ENCODE results near the gene ATP2A3.

The ATP2A3 gene

DNA sequence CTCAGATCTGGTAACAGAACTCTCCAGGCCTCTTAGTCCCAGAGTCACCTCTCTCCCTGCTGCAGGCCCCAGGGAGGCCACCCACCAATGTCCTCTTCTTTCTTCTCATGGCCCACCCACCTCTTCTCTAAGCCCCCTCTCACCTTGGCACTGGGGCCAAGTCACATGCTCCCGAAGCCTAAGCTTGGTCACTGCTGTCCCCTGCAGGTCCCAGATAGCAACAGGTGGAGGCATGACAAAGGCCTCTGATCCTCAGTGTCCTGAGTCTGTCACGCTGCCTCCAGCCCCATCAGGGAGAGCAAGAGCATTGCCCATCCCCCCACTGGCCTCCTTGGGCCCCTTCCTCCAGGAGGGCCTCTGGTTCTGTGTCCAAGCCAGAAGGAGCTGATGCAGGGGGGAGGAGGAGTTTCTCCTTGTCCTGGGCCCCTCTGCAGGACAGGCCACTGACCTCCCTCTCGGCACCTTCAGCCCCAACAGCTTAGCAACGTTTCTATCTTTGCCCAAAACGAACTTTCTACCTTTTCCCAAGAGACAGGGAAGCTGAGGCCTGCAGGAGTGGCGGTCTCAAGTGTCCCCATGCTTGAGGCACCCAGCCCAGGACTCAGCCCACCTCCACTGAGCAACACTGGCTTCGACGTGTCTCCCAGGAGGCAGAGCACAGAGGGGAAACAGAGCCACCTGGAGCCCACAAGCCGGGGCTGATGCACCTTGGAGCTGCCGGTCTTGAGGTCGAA is 56.6 kb downstream of the ATP2A3 start:
- no peak for DNase-seq

DNA sequence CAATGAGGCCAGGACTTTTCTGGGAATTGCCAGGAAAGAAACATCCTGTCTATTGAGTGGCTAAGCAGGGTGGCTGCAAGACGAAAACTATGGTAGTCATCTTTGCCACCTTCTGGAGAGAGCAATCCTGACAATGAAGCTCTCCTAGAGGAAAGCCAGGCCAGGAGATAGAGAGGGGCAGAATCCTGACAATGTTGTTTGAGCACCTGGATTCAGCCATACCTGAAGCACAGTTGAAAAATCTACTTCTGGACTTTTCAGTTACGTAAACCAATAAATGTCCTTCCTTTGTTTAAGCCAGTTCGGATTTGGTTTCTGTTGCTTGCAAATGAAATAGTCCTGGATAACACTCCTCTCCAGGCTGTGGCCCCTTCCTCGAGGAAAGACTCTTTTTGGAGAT is 57.4 kb downstream of the ATP2A3 start:
- no peak for DNase-seq

DNA sequence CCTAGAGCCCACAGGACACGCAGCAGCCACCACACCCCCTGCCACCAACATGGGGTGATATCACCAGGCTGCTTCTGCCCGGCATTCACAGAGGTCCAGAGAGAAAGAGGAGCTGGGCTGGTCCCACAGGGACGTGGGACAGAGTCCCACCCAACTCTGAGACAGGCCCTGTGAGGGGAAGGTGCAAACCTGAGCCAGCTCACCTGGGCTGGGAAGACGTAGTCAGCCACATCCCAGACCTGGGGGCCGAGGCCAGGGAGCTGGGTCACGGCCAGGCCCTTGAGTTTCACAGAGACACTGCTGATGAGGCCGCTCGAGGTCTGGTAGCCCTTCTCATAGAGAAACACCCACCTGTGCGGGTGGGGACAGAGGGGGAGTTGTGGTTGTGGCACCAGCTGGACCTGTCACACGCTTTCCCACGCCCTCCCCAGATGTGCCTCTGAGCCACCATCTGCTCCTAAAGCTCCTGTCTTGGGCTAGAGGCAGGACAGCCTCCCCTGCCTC is 59.2 kb downstream of the ATP2A3 start:
- no peak for DNase-seq

DNA sequence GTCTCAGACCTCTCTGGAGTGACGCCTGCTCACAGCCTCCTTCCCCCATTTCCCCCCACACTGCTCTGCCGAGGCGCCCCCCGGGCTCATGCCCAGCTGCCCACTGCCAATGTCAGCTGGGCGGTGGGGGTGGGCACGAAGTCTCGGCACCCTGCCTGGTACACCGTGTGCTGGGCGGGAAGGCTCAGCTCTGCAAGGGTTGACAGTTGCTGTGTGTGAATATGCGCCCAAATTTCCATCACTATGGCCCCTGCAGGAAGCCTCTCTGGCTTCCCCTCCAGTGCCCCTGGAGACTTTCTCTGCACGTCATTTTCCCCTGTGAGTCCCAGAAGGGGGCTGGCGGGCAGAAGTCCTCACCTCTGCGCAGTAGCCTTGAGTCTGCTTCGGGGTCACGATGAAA is 59.7 kb downstream of the ATP2A3 start:
- no peak for DNase-seq

DNA sequence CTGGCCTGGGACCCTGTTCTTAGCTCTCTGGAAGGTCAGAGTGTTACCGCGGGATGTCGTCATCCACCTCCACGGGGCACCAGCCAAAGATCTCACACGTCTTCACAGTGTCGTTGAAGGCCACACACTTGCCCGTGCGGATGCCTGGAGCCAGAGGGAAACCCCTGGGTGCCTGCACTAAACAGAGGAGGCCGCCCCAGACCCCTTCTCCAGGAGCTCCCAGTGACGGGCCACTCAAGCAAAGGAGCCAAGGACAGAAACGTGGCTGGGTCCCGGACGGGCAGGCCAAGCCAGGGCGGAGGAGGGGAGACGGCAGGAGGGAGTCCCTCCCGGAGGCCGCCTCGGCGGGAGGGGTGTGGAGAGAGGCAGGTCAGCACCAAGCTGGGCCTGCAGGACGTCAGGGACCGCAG is 60.4 kb downstream of the ATP2A3 start:
- no peak for DNase-seq

DNA sequence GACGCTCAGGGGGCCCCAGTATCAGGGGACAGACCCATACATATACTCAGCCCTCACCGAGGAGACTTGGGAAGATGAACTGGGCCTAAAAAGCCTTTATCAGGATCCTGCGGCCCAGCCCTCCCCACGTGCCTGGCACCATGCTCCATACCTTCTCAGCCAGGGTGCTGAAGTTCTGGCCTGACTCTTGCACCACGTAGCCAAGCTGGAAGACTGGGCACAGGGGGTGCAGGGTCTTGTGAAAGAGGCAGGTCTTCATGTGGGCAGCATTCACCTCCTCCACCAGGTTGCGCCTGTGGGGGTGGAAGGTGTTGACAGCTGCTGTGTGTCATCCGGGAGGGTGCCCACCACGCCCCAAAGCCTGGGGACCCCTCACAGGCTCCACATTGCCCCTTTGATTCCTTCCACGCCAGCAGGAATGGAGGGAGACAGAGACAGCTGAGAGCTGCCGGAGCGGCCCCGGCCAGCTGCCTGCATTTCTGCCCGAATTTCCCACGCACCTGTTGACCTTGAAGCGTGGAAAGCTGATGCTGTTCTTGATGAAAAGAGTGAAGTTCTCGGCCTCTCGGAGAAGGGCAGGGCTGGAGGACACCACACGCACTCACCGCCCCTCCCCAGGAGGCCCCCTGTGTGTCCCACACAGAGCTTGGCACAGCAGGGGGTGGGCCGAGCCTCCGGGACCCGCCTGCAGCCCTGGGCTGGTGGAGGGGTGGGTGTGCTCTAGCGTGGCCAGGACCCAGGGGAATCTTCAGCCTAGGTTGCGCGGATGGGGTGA is 61.0 kb downstream of the ATP2A3 start:
- DNase-seq: no peak

DNA sequence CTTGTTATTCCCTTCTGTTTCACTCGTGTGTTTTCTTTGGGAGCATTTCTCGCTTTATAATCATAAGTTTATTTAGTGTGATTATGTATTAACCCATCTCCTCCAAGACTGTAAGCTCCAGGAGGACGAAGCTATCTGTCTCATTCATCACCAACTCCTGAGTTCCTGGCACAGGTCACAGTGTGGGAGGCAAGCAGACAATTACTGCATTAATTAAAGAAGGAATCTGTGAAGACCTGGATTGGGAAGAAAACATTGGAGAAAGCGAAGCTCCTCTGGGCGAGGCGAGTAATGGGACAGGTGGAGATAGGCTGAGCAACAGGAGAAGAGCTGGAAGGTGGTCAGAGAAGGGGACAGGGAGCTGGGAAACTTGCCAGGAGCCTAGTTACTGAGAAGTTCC is 63.6 kb downstream of the ATP2A3 start:
- DNase-seq: no peak

DNA sequence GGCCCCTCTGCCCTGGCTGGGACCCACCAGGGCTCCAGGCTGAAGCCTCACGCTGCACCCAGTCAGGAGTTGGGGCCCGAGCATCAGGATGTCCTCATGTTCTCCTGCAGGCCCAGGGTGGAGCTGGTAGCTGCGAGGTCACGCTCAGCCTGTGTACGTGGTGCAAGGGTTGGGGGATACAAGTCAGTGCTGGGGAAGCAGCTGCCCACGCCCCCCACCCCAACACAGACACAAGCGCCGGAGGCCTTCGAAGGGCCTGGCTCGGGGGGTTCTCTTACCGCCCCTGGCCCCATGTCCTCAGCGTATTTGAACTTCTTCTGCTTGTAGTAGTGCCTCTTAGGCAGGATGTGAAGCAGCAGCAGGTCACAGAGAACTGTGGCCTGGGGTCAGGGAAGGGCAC is 66.5 kb downstream of the ATP2A3 start:
- no peak for DNase-seq

DNA sequence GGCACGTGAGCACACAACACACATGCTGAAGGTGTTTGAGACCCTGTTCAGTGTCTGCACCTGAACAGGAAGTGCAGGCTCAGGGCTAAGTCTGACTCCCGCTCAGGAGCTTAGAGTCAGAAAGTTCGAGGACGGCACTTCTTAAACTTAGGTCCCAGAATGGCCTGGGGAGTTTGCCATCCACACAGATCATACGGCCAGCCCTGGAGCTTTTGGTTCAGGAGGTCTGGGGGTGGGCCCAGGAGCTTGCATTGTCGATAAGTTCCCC is 67.3 kb downstream of the ATP2A3 start:
- no peak for DNase-seq

DNA sequence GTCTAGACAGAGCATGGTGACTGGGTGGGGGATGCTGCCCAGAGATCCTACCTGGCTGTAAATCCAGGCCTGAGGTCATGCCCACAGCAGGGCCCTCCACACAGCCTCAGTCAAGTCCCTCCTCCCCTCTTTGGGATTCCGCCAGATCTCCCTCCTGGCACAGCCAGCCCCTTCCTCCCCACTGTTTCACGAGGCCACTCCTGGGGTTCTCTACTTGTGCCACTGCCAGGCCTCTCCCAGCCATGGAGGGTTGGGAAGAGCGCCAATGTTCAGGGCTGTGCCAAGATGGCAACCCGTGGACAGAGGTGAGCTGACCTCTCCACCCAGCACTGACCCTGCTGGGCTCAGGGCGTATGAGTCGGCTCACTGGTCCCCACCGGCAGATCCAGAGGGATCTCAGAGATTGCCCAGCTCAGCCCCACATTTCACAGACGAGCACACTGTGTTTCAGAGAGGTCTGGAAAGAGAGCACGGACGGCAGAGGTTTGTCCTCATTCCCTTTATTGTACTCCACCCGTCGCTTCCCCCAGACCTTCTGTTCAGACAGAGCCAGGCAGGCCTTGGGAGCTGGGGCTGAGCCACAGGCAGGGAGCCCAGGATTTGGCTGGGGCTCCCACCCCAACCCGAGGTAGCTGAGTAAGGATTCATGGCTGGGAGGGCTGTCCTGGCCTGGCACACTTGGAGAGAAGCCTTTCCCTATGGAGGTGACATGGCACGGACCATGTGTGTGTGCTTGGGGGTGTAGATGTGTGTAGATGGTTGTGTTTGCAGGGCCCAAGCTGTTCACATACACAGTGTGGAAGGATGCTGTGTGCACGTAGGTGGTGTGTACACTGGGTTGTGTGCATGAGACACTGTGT is 67.9 kb downstream of the ATP2A3 start:
- DNase-seq: no peak

DNA sequence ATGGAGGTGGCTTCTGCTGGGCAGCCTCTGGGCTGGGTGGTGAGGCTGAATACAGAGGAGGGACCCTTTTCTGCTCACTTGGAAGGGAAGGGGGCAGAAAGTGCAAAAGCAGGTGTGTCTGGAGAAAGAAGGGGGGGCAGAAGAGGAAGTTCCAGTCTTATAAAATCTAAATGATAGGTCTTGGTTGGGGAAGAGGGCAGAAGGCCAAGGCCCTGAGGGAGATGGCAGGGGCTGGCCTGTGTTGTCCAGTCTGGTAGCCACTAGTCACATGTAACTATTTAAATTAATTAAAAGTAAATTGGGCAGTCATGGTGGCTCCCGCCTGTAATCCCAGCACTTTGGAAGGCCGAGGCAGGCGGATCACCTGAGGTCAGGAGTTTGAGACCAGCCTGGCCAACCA is 68.9 kb downstream of the ATP2A3 start:
- no peak for DNase-seq

DNA sequence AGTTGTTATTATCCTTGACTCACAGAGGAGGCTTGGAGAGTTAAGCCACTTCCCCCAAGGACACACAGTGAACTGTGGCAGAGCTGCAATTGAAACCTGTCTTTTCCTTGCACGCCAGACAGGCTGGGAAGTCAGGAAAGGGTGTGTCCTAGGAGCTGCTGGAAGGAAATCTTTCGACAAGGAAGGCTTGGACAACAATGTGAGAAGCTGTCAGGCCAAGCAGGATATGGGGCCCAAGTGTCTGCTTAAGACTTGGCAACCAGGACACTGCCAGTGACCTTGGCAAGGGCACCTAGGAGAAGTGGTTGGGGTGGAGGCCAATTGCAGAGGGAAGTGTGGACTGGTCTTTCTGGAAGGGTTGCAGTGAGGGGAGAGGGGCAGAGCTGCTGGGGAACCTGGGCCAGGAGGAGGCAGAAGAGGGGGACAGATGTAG is 69.3 kb downstream of the ATP2A3 start:
- DNase-seq: no peak

DNA sequence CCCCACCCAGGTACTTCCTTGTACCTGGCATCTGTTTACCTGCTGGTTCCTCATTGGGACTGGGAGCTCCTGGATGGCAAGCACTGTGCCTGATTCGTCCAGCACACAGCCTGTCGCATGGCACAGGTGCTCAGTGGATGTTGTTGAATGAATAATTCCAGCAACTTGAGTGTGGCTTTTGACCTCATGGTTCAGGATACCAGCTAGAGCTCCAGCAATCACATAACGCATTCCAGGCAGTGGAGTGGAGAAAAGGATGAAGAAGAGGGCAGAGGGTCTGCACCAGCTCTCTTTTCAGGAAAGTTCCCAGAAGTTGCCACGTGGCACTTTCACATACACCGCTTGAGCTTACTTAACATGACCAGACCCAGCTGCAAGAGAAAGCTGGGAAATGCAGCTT is 70.0 kb downstream of the ATP2A3 start:
- DNase-seq: no peak

DNA sequence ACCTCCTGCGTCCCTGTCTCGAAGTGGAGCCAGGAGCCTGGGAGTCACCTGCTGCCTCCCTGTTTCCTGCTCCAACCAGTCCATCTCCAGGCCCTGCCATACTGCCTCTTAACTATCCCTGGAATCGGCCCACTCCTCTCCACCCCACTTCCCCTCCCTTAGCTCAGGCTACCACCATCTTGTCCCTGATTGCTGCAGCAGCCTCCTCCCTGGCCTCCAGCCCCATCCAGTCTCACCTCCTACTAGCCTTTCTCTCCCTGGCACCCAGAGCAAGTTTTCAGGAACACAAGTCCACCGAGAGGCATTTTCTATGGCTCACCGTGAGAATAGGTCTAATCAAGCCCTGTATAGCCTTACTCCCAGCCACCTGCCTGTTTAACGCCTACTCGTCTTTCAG is 70.5 kb downstream of the ATP2A3 start:
- DNase-seq: no peak

DNA sequence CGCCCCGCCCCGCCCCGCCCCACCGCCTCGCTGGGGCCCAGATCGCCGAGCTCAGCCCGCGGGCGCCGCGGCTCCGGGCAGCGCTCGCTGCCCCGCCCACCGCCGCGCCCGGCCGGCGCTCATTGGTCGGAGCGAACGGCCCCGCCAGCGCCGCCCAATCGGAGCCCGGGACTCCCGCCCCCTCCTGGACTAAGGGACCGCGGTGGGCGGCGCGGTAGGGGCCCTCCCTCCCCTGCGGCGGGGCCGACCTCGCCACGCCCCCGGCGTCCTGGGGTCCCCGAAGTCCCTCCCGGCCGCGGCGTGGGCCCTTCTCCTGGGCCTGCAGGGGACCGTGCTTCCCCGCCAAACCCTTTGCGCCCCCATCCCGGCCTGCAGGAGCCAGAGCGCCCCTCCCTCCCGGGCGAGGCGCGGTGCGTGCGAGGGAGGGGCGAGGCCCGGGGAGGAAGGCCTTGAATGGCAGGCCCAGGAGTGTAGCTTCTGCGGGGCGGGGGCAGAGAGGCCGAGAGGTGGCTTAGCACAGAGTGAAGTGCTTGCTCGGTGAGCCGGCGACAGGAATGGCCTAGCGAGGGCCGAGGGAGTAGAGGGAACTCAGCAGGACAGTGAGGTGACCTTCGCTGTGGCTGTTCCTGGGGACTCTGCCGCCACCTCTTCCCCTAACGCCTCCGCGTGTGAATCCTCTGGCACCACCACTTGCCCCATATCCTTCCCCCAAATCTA is 71.1 kb downstream of the ATP2A3 start, which contains the start of gene CAMKK1:
TSS of gene CAMKK1 (minus strand) at position 51 of the 717 bp plus-strand sequence. CDS start 7,366 bp downstream, outside the sequence.
- peak; percentile 85 for DNase-seq

DNA sequence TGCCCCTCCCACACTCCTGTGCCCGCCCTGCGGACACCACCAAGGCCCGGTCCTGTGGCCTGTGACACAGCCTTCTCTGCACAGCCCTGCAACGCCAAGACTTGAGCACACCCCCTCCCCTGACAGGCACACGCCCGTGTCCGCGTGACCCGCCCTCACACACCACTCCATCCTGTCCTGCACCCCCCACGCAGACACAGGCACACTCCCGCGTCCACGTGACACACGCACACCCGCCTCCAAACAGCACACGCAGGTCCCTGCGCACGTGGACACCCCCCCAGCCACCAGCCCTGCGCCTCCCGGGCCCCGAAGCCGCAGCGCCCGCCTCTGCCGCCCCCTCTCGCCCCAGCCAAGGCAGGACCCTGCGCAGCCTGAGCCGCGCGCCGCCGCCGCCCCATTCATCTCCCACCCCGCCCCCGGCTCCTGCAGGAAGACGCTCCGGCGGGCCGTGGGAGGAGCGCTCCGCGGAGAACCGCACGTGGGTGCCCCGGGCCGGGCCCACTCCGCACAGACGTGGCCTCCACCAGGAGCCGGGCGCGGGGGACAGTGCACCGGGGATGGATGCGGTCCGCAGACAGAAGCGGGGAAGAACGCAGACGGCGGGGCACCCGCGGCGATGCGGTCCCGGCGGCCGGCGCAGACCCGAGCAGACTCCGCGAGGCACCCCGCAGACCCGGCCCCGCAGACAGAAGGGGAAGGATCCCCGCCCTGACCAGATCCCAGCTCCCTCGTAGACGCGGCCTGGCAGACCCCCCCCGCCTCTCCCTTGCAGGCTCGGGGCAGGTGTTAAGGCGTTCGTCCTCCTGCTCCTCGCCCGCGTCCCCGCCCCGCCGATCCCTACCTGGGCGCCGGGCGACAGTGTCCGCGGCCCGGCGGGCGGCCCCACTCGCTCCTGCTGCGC is 71.9 kb downstream of the ATP2A3 start:
- peak; percentile 71 for DNase-seq

DNA sequence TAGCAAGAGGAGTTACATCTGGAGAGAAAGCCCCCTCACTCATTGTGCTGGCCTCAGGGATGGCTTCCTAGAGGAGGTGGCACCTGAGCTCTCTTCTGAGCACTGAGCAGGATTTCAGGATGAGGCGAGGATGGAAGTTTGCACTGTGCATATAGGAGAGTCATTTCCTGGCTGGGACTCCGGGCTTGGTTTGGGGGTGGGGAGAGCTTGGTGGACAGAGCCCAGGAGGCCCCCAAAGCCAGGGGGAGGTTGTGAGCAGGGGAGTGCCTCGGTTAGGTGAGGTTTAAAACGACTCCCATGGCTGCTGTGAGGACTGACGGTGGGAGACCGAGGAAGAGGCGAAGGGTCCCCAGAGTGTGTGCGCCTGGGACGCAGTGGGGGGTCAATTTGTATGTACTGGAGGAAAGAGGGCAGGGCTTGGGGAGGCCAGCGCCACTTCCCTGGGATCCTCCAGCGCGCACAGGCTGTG is 72.6 kb downstream of the ATP2A3 start:
- no peak for DNase-seq

DNA sequence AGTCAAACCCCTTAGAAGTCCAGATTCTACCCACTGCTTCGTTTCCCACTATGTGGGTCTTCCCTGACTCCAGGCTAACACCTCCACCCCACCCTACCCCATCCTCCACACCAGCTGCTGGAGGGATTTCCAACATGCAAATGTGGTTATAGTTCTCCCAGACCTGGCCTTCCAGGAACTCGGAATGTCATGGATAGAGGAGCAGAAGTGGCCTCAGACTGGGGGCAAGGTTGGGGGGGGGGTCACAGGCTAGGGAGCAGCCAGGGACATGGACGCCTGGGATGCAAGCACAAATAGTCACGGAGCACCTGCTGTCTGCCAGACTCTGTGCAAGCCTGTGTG is 73.4 kb downstream of the ATP2A3 start:
- DNase-seq: no peak

DNA sequence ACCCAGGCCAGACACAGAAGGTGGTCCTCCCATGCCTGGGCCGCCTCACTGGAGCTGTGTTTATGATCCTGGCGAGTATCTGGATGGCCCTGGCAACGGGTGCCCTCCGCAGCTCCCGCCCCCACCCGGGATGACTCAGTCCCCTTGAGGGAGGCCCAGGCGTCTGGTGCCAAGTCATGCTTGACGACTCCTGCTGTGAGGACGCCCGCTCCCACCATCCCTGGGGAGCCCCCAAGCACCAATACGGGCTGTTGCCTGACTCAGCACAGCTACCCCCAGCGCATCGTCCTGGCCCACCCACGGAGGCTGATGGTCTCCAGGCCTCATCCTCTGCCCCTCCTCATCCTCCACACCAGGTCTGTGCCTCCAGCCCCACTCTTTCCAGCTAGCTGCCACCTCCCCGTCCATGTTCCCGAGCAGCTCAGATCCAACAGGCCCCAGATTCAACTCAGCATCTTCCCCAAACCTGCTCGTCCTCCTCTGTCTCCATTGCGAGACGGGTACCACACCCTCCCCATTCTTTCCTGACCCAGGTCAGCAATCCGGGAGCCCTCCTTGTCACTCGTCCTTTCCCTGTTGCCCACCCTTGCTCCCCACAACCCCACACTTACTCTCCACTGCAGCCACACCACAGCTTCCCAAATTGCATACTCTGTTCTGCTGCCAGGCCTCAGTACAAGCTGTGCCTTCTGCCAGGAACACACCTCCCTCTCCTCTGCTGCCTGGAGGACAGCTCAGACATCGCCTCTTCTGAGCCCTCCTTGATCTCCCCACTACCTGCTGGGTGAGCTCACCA is 74.0 kb downstream of the ATP2A3 start:
- DNase-seq: no peak

DNA sequence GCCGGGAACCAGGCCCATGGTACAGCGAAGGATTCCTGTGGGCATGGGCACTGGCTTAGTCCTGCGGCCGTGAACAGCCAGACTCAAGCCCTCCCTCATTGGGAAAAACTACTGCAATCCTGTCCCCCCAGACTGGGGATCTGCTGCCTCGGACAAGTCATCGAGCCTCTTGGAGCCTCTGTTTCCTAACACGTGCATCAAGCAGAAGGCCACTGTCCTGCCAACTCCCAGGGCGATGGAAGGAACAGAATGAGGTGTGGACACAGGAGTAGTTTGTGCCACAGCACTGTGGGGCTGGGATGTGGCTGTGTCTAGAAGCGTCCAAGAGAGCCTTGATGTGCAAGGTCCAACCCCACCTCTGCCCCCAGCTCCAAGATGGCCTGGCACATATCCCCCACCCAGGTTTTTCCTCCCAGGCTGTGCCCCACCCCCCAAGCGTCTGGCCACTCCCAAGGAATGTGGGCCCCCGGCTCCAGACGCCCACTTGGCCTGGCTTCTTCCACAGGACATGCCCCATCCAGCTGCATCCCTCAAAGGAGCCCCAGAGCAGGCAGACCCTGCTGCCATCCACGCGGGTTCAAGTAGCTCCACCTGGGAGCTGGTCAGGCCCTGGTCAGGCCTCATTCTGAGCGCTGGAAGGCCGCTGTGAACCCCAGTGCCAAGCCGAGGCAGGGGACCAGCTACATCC is 74.8 kb downstream of the ATP2A3 start:
- no peak for DNase-seq
